Tongue (tissue), 2 donors: ENCODE results near the gene AKR7A2. TPM values are rescaled to one million over a fixed set of nuclear protein-coding genes. Genes with fewer than 3 reads are reported as not detected.

Source experiments
- DNase-seq: peaks from one replicate; pipeline ENCODE4 v3.0.0-alpha.2; 2015
- total RNA-seq: library from RNA; depleted of rRNA; stranded (reverse); fragments of >200 nt; gene quantifications from one replicate; pipeline ENCODE4 v1.2.3, GENCODE V29; 2014

AKR7A2 gene
- total RNA-seq: 61.6 TPM

DNA sequence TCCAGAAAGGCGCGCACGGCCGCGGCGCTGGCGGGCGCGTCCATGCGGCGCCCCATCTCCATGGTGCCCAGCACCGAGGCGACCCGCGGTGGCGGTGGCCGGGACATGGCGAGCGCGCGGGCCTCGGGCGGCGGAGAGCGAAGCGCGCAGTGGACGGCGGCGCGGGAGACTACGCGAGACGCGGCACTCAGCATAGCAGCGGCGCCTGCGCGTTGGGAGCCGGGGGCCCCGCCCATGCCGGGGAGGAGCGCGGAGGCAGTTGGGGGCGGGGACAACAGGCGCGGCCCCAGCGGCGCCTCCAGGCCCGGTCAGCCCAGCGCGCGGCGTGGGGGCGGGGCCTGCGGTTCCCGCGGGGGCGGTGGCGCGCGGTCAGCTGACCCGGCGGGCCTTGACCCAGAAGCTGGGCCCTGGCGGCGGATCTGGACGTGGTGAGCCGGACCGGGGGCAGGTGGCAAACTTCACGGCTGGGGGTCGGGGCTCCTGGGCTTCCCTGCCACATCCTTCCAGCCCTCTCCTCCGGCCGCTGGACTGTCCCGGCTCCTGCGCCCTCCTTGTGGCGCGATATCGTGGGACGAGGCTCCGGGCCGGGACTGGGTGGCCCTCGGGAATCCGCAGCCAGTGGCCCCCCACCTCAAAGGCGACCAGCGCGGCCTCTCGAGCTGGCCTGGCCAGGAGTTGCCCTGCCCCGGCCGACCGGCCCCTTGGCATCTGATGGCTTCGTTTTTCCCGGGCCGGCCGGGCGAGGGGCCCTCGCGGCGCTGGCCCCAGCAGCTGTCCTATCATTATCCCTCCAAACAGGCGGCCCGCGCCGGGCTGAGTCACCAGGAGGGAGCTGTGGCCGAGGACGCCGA is at the start of gene AKR7A2, which contains the start of gene SLC66A1:
Gene AKR7A2, minus strand, starts transcription at position 214 of the 851 bp plus-strand sequence. Its CDS starts 20 bp downstream, at position 194.
Gene SLC66A1, plus strand, starts transcription at position 396 of the 851 bp plus-strand sequence. CDS start 5,352 bp downstream, outside the sequence.
- DNase-seq: peak; percentile 97

DNA sequence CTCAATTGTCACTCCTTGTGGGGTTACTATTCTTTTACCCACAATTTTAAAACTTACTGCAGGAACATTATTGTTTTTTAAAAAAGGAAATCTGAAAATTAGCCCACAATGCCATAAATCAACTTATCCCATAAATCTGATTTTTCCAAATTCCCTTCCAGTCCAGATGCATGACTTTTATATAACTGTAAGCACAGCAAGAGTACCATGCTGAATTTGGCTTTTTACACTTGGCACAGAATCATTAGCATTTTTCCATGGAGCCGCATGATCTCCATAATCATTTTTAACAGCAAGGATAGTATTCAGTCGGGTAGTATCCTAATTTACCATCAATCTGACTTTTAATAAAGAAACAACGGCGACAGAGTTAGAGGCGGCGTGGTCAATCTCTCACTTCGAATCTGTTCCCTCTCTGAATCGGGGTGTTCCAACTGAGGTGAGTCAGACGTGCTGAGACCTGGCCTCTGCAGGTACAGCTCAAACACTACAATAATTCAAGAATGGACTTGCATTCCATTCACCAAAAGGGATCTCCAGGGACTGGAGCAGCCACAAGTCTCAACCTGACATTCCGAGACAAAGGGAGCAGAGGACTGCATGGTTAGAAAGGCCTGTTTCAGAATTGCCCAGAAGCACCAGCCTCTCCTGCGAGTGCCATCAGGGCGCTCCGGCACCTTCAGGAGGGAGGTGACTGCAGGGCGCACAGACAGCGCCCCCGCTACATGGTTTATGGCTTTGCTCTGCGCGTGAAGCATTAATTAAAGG is 49.1 kb upstream of the AKR7A2 start:
- peak; percentile 53 for DNase-seq

DNA sequence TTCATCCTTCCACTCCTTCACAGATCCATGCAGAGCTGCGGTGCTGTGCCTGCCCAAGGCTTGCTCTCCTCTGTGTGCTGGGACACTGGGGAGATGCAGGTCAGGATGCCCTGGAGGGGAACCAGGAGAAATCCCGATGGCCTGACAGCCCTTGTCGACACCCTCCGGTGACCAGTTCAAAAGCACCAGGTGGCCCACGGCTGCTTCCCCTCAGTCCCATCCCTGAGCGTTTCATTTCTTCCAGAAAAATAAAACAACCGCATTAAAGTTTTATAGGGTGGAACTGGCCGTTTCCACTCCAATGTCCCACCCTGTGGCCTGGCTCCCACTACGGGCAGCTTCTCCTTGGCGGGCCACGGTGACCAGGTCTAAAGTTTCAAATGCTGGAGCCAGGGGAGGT is 48.5 kb upstream of the AKR7A2 start:
- DNase-seq: no peak

DNA sequence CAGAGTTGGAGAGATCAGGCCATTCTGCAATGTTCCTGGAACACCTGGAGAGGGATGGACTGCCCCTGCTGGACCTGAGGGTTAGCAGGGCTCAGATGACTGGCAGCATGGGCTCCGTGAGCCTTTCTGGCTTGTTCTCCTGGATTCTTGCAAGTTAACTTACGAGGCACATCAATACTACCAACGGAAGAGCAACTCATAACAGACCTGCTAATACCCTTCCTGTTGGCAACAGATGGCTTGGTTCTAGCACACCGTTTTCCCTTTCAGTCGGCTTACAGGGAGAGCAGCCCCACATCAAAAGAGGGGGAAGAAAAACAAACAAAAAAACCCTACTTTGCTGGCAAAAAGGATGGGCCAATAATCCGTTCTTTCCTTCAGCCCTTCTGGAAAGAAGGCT is 48.1 kb upstream of the AKR7A2 start:
- DNase-seq: no peak

DNA sequence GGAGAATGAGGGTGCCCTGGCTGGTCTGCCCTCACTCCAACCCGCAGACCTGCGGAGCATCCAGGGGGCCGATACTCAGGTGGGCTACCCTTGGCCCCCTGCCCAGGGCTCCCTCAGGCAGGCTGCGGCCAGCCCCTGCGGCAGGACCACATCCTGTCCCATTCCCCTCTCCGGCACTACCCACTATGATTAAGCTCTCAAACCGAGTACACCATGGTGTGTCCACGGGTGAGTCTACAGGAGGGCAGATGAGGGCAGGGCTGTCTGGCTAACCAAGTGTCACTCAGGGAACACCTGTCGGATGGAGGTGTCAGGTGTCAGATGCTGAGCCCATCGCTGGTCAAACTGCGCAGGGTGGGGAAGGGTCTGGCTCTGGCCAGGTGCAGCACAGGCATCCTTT is 47.4 kb upstream of the AKR7A2 start:
- no peak for DNase-seq

DNA sequence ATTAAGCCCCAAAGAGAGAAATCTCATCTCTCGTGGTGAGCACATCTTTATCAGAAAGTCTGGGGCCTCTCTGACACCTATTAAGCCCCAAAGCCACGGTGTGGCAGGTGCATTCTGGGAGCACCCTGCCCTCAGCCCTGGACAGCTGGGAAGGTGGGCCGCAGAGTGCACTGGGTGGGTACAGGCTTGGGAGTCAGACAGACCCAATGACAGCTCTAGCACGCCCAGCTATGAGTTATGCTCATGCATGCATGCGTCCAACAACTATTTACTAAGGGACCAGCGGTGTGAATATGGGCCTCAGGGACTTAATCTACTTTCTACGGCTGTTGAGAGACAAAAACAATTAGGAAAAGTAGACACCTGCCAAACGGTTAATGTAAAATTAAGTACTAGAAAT is 46.8 kb upstream of the AKR7A2 start:
- DNase-seq: no peak

DNA sequence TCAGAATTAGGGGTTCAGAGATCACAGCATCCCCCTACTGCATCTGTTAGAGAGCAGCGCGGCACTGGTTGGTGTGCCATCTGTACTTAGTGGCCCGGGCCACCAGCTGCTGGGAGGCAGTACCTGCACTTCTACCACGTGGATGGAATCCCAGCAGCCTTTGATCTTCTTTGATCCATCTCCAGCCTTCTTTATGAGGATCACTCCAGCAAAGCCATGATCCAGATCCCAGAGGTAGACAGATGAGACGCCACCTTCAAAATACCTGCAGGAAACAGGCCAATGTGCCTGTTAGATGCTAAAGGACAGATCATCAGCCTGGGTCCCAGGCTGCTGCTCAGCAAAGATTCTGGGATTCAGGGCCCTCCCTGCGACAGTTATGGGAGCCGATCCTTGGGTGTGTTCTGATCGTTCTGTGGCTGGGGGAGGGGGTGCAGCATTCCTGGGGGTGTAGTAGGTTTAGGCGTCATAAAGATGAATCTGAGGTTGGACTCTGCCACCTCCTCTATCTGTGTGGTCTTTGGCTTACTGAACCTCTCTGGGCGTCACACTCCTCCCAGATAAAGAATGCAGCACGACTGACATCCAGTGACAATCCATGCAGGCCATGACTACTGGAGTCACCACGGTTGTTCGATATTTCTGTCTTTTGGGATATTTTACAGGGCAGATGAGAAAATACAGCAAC is 45.5 kb upstream of the AKR7A2 start:
- DNase-seq: no peak

DNA sequence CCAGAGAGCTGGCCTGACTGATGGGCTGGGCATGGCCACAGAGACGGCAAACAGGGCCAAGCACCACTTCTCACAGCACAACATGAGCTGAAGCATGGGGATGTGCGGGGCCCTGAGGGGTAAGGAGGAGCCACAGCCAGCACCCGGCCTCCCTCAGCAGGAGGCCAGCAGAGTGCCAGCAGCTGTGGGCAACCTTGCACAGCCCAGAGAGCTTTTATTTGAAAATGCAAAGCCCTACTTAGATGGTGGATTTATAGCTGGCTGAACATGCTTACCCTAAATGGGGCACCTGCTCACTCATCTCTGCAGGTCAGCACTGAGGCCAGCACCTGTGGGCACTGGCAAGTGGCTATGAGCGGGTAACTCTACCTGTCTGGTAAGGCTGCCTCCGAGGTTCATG is 44.3 kb upstream of the AKR7A2 start:
- DNase-seq: no peak

DNA sequence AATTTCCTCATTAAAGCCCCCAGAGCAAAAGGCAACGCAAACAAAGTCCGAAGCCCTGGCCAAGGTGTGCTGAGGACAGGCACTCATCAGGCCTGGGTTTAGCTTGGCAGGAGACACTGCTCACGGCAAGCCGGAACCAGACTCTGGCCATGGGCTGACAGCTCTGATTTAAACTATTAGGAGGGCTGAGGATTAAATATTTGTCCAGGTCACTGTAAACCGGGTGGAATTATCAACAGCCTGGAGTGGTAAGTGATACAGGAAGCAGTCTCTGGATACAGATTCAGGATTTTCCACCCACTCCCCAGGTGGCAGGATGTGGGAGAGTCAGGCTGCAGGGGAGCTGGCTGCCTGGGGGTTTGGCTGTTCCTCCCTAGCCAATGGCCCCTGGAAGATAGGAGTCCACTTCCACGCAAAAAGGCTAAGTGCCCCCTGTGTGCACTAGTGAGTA is 42.6 kb upstream of the AKR7A2 start:
- DNase-seq: no peak

DNA sequence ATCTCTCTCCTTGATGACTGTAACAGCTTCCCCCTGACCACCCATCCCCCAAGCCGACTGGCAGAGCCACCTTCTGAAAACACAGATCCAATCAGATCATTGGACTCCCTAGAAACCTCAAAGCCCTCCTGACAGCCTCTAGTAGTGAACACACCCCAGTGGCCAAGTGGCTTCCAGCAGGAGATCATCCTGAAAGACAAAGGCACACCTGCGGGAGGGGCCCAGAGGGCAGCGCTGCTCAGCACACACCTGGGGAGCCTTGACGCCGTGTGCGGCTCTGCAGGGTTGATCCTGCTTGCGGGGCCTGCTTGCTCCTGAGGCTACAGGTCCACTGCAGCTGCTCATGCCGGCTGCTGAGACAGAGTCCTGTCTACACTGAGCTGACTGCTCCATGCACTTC is 41.7 kb upstream of the AKR7A2 start:
- no peak for DNase-seq

DNA sequence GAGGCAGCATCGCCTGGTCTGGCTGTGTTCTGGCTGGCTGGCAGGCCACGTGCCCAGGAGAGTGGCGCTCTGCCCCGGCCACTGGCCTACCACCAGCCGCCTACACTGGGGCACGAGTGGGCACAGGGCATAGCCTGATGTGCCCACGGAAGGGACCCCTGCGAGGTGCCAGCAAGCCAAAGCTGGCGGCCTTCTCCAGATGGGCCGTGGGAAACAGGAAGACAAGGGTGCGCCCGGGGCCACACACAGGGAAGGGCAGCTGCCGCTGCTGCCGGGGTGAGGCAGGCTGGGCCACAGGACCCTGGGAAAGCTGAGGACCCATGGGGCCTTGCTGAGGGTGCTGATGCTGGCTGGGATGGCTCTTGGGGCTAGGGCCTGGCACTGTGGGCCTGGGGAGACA is 40.9 kb upstream of the AKR7A2 start:
- DNase-seq: no peak

DNA sequence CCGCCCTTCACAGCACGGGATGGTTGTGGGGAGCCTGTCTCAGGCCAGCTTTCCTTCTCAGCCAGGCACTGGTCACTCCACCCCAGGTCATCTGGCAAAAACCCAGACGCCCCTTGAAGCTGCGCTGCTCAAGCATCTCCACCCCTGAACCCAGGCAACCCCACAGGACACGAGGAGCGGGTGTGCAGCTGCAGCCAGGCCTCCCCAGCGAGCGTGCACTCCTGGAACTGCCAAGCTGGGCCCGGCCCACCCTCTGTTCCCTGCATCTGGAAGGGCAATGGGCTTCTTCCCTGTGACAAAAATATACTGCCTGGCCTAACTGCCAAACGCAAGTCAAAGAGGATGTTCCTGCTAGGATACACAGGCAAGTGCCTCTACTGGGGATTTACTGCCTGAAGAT is 39.9 kb upstream of the AKR7A2 start:
- no peak for DNase-seq

DNA sequence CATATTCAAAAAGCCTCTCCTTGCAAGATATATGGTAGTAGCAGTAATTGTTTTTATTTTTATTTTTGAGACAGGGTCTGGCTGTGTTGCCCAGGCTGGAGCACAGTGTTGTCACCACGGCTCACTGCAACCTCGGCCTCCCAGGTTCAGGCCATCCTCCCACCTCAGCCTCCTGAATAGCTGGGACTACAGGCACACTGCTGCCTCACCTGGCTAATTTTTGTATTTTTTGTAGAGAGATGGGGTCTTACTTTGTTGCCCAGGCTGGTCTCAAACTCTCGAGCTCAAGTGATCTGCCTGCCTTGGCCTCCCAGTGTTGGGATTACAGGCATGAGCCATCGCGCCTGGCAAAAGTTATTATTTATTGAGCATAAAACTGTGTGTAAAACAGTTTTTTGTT is 38.6 kb upstream of the AKR7A2 start:
- DNase-seq: no peak

DNA sequence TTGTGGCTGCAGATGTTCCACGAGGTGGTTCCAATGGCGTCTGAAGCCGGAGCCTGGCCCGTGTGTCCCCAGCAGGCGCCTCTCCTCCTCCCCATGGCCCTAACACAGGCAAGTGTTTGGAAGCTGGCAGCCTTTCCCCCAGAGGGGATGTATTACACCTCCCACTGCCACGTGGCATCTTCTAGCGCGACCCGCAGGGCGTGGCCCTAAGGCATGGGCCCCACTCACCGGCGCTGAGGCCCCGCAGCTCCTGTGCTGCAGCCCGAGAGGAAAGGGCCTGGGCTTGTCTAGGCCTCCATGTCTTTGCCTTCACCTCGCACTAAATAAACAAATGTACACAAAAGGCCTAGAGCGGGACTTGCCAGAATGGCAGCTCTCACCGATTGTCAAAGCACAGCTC is 38.1 kb upstream of the AKR7A2 start:
- DNase-seq: no peak

DNA sequence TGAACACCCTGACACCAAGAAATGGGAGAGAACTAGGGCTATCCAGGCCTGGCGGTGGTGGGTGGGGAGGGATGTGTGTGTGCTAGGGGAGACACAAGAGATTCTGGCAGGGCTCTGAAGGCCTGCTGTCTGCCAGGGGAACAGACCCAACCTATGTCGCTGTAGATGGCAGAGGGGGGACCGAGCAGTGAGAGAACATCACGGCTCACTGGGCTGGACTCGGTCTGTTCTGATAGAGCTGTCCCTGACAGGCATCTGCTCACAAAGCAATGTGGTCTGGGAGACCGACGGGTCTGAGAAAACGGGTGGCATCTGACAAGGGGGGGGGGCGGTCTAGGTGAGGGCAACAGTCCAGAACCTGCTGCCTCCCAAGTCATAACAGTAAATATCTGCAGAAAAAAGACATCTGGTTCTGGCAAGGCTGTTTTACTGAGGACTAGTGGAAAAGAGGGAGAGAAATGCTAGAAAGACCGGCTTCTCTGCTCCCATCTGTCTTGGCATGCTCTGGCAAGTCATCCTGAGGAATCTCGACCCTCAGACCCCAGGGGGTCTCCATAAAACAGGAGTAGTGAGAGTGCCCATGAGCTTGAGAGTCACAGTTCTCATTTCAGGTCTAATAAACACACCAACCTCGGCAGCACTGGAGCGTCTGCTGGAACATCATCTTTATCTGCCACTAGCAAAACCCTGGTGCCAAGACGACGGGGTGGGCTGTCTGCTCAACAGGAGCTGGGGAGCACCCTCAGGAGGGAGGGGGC is 36.7 kb upstream of the AKR7A2 start:
- DNase-seq: no peak

DNA sequence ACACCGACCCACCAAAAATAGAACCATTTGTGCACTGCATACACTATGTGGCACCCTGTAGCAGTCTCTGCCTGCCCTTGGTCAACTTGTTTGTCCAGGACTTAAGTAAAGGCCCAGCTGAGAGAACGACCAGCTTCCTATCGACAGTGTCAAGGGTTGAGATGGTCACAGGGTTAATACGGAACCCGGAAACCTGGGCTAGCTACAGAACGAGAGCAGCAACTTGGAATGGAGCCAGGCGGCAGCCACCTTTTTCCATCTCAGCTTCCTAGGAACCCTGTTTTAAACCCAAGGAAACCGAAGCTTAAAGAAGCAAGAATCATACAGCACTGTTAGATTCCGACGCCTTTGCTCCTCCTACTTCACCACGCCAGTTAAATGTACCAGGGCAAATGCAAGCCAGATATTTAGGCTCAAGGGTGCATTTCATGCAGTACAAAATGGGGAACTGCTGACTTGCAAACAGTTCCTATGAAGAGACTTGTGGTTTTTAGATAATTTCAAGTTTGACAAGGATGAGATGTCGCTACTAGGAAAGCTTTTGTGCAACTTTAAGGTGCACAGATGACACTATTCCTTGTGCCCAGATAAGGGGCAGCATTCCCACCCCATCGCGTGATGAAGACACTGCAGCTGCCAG is 35.7 kb upstream of the AKR7A2 start:
- DNase-seq: no peak

DNA sequence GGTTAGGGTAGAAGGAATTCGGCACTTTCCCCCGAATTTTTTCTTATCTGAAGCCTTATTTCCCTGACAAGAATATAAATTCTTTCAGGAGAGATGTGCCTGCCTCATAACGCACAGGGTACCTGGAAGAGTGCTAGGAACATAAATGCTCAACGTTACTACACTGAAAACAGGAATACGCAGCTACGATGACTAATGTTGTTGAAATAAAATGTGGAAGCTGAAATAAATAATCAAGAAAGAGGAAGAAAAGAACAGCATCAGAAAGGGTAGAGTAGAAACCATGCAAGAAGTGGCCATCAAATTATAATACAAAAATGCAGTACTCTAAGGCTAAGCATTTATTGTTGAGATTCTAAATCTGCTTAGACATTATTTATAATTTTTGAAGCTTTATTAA is 34.1 kb upstream of the AKR7A2 start:
- no peak for DNase-seq

DNA sequence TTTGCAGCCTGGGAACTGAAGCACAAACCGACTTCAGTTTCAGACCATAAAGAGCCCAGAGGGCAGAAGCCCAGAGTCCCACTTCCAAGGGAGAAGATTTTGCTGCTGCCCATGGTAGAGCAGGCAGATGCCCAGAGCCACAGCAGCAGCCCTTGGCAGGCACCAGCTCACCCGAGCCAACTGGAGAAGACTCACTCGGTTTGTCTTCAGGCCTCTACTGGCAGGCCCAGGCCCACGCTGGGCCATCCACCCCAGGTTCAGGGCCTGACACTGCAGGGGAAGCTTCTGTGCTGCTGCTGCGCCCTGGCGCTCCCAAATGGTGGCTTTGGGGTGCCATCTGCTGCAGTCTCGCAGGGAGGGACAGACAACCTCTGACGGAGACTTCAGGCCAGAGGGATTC is 33.4 kb upstream of the AKR7A2 start:
- no peak for DNase-seq

DNA sequence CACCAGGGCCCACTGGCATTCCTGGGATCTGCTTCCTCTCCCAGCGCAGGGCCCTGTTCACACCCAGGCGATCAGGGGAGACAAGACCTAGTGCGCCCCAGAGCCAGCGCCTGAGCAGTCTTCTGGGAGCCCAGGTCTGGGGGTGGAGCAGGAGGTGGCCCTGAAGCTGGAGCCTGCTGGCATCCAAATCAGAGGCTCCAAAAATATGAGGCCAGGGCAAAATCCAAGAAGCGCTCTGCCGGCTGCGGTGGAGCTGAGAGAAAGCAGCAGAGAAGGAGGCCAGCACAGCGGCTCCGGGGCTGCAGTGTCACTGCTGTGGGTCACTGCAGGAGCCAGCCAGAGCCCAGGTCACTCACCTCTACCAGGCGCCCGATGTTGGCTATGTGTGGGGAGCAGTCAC is 32.9 kb upstream of the AKR7A2 start:
- DNase-seq: no peak

DNA sequence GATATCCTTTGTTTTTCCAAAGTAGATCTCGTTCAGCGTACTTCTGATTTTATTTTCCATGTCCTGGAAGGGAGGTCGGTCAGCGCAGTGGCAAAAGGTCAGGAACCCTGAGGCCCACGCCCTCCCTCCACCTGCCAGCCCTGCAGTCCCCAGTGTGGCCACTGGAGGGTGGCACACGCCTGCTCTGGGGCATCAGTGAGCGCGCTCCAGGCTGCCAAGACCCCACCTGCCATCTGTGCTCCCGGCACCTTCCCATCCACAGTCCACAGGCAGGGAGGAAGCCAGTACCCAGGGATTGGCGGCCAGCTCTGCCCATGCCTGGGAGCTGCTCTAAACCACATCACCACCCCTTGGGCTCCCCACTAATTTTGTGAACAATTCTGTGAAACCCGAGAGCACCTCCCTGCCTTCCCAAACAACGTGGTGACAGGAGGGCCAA is 32.4 kb upstream of the AKR7A2 start:
- DNase-seq: peak; percentile 59

DNA sequence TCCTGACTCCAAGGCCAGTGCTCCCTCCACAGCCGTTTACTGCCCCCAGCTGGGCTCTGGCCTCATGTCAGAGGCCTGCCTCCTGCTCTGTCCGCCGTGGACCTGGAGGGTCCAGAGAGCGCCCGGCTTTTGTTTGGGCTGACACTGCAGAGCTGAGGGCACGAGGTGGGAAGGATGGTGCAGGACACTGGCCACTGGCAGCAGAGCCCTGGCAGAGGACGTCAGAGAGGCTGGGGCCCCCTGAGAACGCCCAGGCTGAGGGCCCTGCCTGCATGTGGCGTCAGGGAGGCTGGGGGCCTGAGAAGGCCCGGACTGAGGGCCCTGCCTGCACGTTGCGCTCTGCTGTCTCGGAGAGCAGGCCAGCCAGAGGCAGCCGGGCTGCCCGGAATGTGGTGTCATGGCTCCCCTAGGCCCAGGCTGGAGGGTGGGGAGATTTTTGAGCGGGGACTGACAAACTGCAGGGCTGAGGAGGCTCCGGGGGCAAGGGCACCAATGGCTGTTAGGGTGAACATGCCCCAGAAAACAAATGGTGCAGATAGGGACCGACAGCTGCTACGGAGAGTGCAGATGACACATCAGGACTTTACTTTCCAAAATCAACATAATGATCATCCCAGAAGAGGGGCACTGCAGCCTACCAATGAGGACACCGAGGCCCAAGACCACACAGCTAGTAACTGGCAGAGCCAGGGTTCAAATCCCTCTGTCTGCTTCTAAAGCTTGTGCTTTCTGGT is 31.8 kb upstream of the AKR7A2 start:
- DNase-seq: no peak
